Hepatocyte (in vitro differentiated cells): ENCODE measurements around the gene LCP1. TPM values are rescaled to one million over a fixed set of nuclear protein-coding genes. Genes with fewer than 3 reads are reported as not detected.

ENCODE experiments used
- DNase-seq: peaks from one replicate; pipeline ENCODE4 v3.0.0-alpha.2; 2016; ENCODE audit warnings: low spot score
- H2AFZ ChIP-seq: fragments of 200-600 bp; sonication (generic); 2 replicates; pipeline ENCODE4 v1.6.0; 2016; ENCODE audit warnings: antibody characterized with exemption, mild to moderate bottlenecking
- H3K27ac ChIP-seq: fragments of 200-600 bp; sonication (generic); 2 replicates; pipeline ENCODE4 v1.5.1; 2016; ENCODE audit warnings: mild to moderate bottlenecking
- H3K27me3 ChIP-seq: fragments of 200-600 bp; sonication (generic); 2 replicates; pipeline ENCODE4 v1.6.1; 2016
- H3K36me3 ChIP-seq: fragments of 200-600 bp; sonication (generic); replicated peaks from 2 replicates; pipeline ENCODE4 v1.5.1; 2016; ENCODE audit warnings: low read depth; ENCODE audit not compliant: insufficient read depth
- H3K4me1 ChIP-seq: fragments of 200-600 bp; sonication (generic); 2 replicates; pipeline ENCODE4 v1.5.1; 2016; ENCODE audit warnings: mild to moderate bottlenecking, moderate library complexity; ENCODE audit not compliant: insufficient read depth
- H3K4me2 ChIP-seq: fragments of 200-600 bp; sonication (generic); 2 replicates; pipeline ENCODE4 v1.6.0; 2016
- H3K4me3 ChIP-seq: fragments of 200-600 bp; sonication (generic); 2 replicates; pipeline ENCODE4 v1.5.1; 2016; ENCODE audit warnings: mild to moderate bottlenecking
- H3K79me2 ChIP-seq: fragments of 200-600 bp; sonication (generic); 2 replicates; pipeline ENCODE4 v1.6.0; 2017; ENCODE audit warnings: mild to moderate bottlenecking
- H3K9me2 ChIP-seq: fragments of 200-600 bp; sonication (generic); replicated peaks from 2 replicates; pipeline ENCODE4 v1.6.0; 2017; ENCODE audit warnings: mild to moderate bottlenecking; ENCODE audit not compliant: insufficient read depth
- H3K9me3 ChIP-seq: fragments of 200-600 bp; sonication (generic); 2 replicates; pipeline ENCODE4 v1.5.1; 2016; ENCODE audit warnings: low read depth, mild to moderate bottlenecking
- H4K20me1 ChIP-seq: fragments of 200-600 bp; sonication (generic); 2 replicates; pipeline ENCODE4 v1.6.0; 2016; ENCODE audit warnings: mild to moderate bottlenecking; ENCODE audit not compliant: insufficient read depth, poor library complexity, severe bottlenecking
- EZH2 ChIP-seq: fragments of 200-600 bp; sonication (generic); IDR thresholded peaks from 2 replicates; pipeline ENCODE4 v1.6.1; 2016; ENCODE audit warnings: antibody characterized with exemption, mild to moderate bottlenecking, borderline replicate concordance
- EZH2phosphoT487 ChIP-seq: fragments of 200-600 bp; sonication (generic); IDR thresholded peaks from one replicate; pipeline ENCODE4 v1.6.1; 2018; ENCODE audit warnings: antibody characterized with exemption, mild to moderate bottlenecking, low read depth, moderate library complexity; ENCODE audit not compliant: unreplicated experiment, severe bottlenecking
- WGBS: methylation state at CpG from one replicate; pipeline ENCODE4 v1.1.6; 2016; ENCODE audit warnings: low lambda C conversion rate; ENCODE audit errors: missing lambda C conversion rate; 5-methylcytosine and 5-hydroxymethylcytosine counted together
- polyA plus RNA-seq: library from polyadenylated mRNA; unstranded; fragments of >200 nt; fragmentation: Nextera tagmentation; extraction: Ambion mirVana; gene quantifications from 2 replicates; pipeline ENCODE4 v1.2.1, GENCODE V29; 2016
- total RNA-seq: library from RNA; depleted of rRNA; stranded (reverse); fragments of >200 nt; gene quantifications from 2 replicates; pipeline ENCODE4 v1.2.3, GENCODE V29; 2014
- TF ChIP-seq, protein P1 (sequence below): fragments of 200-600 bp; sonication (generic); IDR thresholded peaks from 2 replicates; pipeline ENCODE4 v1.5.1; 2016; ENCODE audit warnings: antibody characterized with exemption, mild to moderate bottlenecking; ENCODE audit not compliant: poor library complexity

The LCP1 gene
- total and polyA plus RNA-seq, 2 experiments from 2014 or later, result 18.9 to 30.6 TPM

DNA sequence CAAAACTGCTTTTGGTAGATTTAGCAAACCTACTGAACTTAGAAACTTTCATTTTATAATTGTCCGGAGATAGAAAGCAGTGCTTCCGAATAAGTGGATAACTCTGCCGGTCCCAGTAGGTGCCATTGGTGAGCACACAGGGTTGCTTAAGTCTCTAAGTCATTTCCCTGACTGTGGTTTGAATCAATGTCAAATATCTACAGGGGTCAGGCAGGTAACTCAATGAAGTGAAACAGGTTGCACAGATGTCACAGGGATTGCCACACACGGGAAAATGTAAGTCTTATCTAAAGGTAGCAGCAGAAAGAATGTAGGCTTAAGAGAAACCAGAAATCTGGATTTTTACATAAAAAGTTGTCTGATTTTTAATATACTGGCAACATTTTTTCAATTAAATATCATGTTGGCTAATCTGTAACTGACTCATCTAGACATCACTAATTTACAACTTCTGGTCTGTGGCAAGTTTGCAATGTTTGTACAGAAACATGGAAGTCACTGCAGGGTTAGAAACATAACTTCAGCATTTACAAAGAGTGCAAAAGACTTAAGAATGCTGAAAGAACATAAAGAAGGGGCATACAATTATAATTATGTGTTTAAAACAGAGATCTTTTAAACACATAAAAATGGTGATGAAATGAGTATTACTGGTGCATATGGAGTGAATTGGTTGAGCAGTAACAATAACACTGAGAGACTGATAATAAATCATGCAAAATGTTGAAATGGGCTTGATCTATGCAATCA, 15.5 kb upstream of the LCP1 start:
- Histone ChIP-seq H3K4me1 (no peaks in the 10 kb centered on the region), H3K79me2 (no peaks in the 10 kb centered on the region), H3K36me3 (no peaks in the 10 kb centered on the region), H3K9me3 (no peaks in the 10 kb centered on the region), H3K9me2 (no peaks in the 10 kb centered on the region), H3K27ac (no peak overlapping the region), H3K27me3 (no peaks in the 10 kb centered on the region), H2AFZ (no peak overlapping the region), H3K4me3 (no peak overlapping the region), H4K20me1 (no peaks in the 10 kb centered on the region), H3K4me2 (no peak overlapping the region)
- DNase-seq, result peak; percentile 15
- WGBS, result 70% methylated on average over 4 of the region's 4 CpGs
- TF ChIP-seq EZH2phosphoT487 (no peak), EZH2 (no peak)
- TF ChIP-seq, protein P1, sequence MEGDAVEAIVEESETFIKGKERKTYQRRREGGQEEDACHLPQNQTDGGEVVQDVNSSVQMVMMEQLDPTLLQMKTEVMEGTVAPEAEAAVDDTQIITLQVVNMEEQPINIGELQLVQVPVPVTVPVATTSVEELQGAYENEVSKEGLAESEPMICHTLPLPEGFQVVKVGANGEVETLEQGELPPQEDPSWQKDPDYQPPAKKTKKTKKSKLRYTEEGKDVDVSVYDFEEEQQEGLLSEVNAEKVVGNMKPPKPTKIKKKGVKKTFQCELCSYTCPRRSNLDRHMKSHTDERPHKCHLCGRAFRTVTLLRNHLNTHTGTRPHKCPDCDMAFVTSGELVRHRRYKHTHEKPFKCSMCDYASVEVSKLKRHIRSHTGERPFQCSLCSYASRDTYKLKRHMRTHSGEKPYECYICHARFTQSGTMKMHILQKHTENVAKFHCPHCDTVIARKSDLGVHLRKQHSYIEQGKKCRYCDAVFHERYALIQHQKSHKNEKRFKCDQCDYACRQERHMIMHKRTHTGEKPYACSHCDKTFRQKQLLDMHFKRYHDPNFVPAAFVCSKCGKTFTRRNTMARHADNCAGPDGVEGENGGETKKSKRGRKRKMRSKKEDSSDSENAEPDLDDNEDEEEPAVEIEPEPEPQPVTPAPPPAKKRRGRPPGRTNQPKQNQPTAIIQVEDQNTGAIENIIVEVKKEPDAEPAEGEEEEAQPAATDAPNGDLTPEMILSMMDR, result no peak

DNA sequence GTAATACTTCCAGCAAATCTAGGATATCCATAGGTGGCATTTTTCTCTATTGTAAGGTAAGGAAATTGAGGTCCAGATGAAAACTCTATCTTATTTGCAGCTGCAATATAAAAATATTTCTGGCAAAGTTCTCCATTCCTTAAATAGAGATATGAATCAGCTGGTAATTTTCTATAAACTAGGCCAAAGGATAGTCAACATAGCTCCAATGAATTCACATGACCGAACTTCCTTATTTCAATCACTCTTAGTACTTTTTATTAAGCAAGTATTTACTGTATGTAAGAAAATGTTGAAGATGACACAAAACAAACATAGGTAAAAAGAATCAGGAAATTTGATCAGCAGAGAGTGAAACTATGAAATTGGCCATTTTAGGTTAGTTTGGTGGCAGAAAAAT, 13.0 kb upstream of the LCP1 start:
- H3K9me3 ChIP-seq, result no peaks in the 10 kb centered on the region
- H2AFZ ChIP-seq, result no peak overlapping the region
- H3K27me3 ChIP-seq, result no peaks in the 10 kb centered on the region
- WGBS, result 93% methylated on average over 1 of the region's 1 CpG
- H3K36me3 ChIP-seq, result no peaks in the 10 kb centered on the region
- H3K27ac ChIP-seq, result no peak overlapping the region
- no peaks in the 10 kb centered on the region for H3K4me1 ChIP-seq
- no peaks in the 10 kb centered on the region for H3K9me2 ChIP-seq
- H3K4me2 ChIP-seq, result no peak overlapping the region
- no peaks in the 10 kb centered on the region for H4K20me1 ChIP-seq
- TF ChIP-seq, protein P1, result no peak
- TF ChIP-seq EZH2 (no peak), EZH2phosphoT487 (no peak)
- no peaks in the 10 kb centered on the region for H3K79me2 ChIP-seq
- DNase-seq, result no peak
- H3K4me3 ChIP-seq, result no peak overlapping the region

DNA sequence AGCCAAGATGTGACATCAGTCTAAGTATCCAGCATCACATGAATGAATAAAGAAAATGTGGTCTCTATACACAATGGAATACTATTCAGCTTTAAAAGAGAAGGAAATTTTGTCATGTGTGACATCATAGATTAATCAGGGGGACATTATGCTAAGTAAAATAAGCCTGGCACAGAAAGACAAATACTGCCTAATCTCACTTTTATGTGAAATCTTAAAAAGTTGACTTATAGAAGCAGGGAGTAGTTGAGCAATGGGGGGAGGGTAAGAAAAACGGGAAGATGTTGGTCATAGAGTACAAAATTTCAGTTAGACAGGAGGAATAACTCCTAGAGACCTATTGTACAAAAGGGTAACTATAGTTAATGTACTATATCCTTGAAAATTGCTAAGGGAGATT, 10.4 kb upstream of the LCP1 start:
- no peaks in the 10 kb centered on the region for H3K4me1 ChIP-seq
- no peak overlapping the region for H3K27ac ChIP-seq
- H2AFZ ChIP-seq, result no peak overlapping the region
- H3K79me2 ChIP-seq, result no peaks in the 10 kb centered on the region
- no peak overlapping the region for H3K4me2 ChIP-seq
- H4K20me1 ChIP-seq, result no peaks in the 10 kb centered on the region
- TF ChIP-seq, protein P1, result no peak
- TF ChIP-seq EZH2phosphoT487 (no peak), EZH2 (no peak)
- no peaks in the 10 kb centered on the region for H3K9me3 ChIP-seq
- no peak for DNase-seq
- H3K9me2 ChIP-seq, result no peaks in the 10 kb centered on the region
- no peaks in the 10 kb centered on the region for H3K36me3 ChIP-seq
- H3K4me3 ChIP-seq, result no peak overlapping the region
- WGBS, result 4% methylated on average over 1 of the region's 1 CpG
- no peaks in the 10 kb centered on the region for H3K27me3 ChIP-seq
